HepG2 (cell line): Measurements from ENCODE around the gene MYEOV. TPM values are rescaled to one million over a fixed set of nuclear protein-coding genes. Genes with fewer than 3 reads are reported as not detected.

Experiments used
- NFKBIZ ChIP-seq: IDR thresholded peaks from 2 replicates; pipeline ENCODE4 v1.6.1; 2018; ENCODE audit warnings: missing genetic modification reagents, missing compliant biosample characterization
- RFXAP ChIP-seq: sonication (generic); formaldehyde crosslinking; IDR thresholded peaks from 2 replicates; pipeline ENCODE4 v1.4.0; 2020; ENCODE audit warnings: missing genetic modification reagents, borderline replicate concordance
- ZNF207 ChIP-seq: fragments of 450-650 bp; IDR thresholded peaks from 2 replicates; pipeline ENCODE4 v1.6.1; 2016; ENCODE audit warnings: antibody characterized with exemption, borderline replicate concordance
- polyA plus RNA-seq, 8 experiments: library from polyadenylated mRNA; depleted of rRNA in 3 of 8; stranded (reverse) in 7 of 8; unstranded in 1 of 8; fragments of >200 nt; fragmentation: Illumina TruSeq in 4 of 8; extraction: Trizol in 4 of 8; gene quantifications; 2 replicates each; pipeline versions ENCODE4 v1.2.1 to v1.2.3, GENCODE V29; 2011 to 2016; ENCODE audit warnings: low read depth in 4 of 8, missing spikeins in 1 of 8, mixed read lengths in 1 of 8; ENCODE audit not compliant: insufficient read depth in 1 of 8
- total RNA-seq, 5 experiments: library from RNA; depleted of rRNA; stranded (reverse); fragments of >200 nt; fragmentation: Illumina TruSeq; extraction: Trizol; gene quantifications; 2 replicates each; pipeline ENCODE4 v1.2.3, GENCODE V29; 2016; ENCODE audit warnings: low read depth in 1 of 5
- TF ChIP-seq, protein P1 (sequence below): sonication (generic); formaldehyde crosslinking; IDR thresholded peaks from 2 replicates; pipeline ENCODE4 v1.9.0; 2021; ENCODE audit warnings: mild to moderate bottlenecking, missing genetic modification reagents

Gene MYEOV
- total and polyA plus RNA-seq, 2 of the 13 experiments (the other 11 are each of a cell fraction or from before 2014, with no cell fraction given), result 0.33 to 1.8 TPM

- TF ChIP-seq, protein P1, sequence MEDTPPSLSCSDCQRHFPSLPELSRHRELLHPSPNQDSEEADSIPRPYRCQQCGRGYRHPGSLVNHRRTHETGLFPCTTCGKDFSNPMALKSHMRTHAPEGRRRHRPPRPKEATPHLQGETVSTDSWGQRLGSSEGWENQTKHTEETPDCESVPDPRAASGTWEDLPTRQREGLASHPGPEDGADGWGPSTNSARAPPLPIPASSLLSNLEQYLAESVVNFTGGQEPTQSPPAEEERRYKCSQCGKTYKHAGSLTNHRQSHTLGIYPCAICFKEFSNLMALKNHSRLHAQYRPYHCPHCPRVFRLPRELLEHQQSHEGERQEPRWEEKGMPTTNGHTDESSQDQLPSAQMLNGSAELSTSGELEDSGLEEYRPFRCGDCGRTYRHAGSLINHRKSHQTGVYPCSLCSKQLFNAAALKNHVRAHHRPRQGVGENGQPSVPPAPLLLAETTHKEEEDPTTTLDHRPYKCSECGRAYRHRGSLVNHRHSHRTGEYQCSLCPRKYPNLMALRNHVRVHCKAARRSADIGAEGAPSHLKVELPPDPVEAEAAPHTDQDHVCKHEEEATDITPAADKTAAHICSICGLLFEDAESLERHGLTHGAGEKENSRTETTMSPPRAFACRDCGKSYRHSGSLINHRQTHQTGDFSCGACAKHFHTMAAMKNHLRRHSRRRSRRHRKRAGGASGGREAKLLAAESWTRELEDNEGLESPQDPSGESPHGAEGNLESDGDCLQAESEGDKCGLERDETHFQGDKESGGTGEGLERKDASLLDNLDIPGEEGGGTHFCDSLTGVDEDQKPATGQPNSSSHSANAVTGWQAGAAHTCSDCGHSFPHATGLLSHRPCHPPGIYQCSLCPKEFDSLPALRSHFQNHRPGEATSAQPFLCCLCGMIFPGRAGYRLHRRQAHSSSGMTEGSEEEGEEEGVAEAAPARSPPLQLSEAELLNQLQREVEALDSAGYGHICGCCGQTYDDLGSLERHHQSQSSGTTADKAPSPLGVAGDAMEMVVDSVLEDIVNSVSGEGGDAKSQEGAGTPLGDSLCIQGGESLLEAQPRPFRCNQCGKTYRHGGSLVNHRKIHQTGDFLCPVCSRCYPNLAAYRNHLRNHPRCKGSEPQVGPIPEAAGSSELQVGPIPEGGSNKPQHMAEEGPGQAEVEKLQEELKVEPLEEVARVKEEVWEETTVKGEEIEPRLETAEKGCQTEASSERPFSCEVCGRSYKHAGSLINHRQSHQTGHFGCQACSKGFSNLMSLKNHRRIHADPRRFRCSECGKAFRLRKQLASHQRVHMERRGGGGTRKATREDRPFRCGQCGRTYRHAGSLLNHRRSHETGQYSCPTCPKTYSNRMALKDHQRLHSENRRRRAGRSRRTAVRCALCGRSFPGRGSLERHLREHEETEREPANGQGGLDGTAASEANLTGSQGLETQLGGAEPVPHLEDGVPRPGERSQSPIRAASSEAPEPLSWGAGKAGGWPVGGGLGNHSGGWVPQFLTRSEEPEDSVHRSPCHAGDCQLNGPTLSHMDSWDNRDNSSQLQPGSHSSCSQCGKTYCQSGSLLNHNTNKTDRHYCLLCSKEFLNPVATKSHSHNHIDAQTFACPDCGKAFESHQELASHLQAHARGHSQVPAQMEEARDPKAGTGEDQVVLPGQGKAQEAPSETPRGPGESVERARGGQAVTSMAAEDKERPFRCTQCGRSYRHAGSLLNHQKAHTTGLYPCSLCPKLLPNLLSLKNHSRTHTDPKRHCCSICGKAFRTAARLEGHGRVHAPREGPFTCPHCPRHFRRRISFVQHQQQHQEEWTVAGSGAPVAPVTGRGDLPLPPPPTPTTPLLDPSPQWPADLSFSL (CRISPR knock-in tag), result no peak
- TF ChIP-seq ZNF207, result no peak
- TF ChIP-seq RFXAP, result no peak
- no peak for TF ChIP-seq NFKBIZ (CRISPR knock-in tag)
Measured at GRCh38 chr11:69344570-69345145, 50.7 kb downstream of the MYEOV start (continued).

Other genes with a start within 250 kb of the MYEOV start
- 2.0 and 5.9 TPM in 2 replicates for gene TPCN2, start 245.2 kb upstream of the MYEOV start, total RNA-seq (2016; rRNA removed; fragmentation: Illumina TruSeq; extraction: Trizol)
- gene TPCN2, start 245.2 kb upstream of the MYEOV start, polyA plus RNA-seq (2011; rRNA removed), result 5.6 and 6.9 TPM in 2 replicates
- gene SMIM38, start 138.2 kb upstream of the MYEOV start, total RNA-seq (2016; rRNA removed; fragmentation: Illumina TruSeq; extraction: Trizol), result 0.40 TPM in 1 of 2 replicates, not detected in the other
- gene SMIM38, start 138.2 kb upstream of the MYEOV start, polyA plus RNA-seq (2011; rRNA removed), result 0.30 and 0.42 TPM in 2 replicates
- gene LINC01488, start 187.5 kb downstream of the MYEOV start, total RNA-seq (2016; rRNA removed; fragmentation: Illumina TruSeq; extraction: Trizol), result 0.14 and 0.58 TPM in 2 replicates
- 0.13 and 0.26 TPM in 2 replicates for gene LINC01488, start 187.5 kb downstream of the MYEOV start, polyA plus RNA-seq (2011; rRNA removed)